CD4-positive, alpha-beta T cell (primary cell): ENCODE measurements around the gene CHST3. TPM values are rescaled to one million over a fixed set of nuclear protein-coding genes. Genes with fewer than 3 reads are reported as not detected.

Experiments used
- ATAC-seq: fragments of 200-7000 bp; cut with Tn5 transposase; one replicate; pipeline ENCODE4 v1.10.0; 2022; ENCODE audit warnings: mild to moderate bottlenecking; ENCODE audit not compliant: poor library complexity
- CTCF ChIA-PET: fragments of 350-600 bp; sonication (Branson Sonifier 250); formaldehyde crosslinking; loops from one replicate; lab custom pipeline; 2021; ENCODE audit warnings: antibody characterized with exemption, inconsistent platforms; lab: Charles Lee
- POLR2A ChIA-PET: fragments of 350-600 bp; sonication (Branson Sonifier 250); formaldehyde crosslinking; loops from one replicate; lab custom pipeline; 2021; ENCODE audit warnings: antibody characterized with exemption, inconsistent platforms; lab: Charles Lee
- DNase-seq, 14 experiments: peaks; one replicate each; pipeline ENCODE4 v3.0.0-alpha.2; 2013 to 2020; ENCODE audit warnings: mixed read lengths in 2 of 14
- H3K27ac ChIP-seq, 2 donors: one replicate each; pipeline versions ENCODE4 v1.5.1 to v1.7.0; 2013; ENCODE audit warnings: low read length in 2 of 2, low read depth in 1 of 2, mild to moderate bottlenecking in 1 of 2
- H3K27me3 ChIP-seq, 2 experiments: 1 replicate in 1 of 2; 2 replicates in 1 of 2; pipeline versions ENCODE4 v1.6.1 to v1.7.0; 2013; ENCODE audit warnings: low read length in 2 of 2, control low read depth in 1 of 2, mild to moderate bottlenecking in 1 of 2, moderate library complexity in 1 of 2; ENCODE audit not compliant: insufficient read depth in 2 of 2, control insufficient read depth in 1 of 2
- H3K36me3 ChIP-seq: one replicate; pipeline ENCODE4 v1.6.1; 2013; ENCODE audit warnings: low read length, control low read depth; ENCODE audit not compliant: insufficient read depth
- H3K4me1 ChIP-seq: one replicate; pipeline ENCODE4 v1.6.1; 2013; ENCODE audit warnings: low read length, control low read depth; ENCODE audit not compliant: insufficient read depth
- H3K4me3 ChIP-seq: one replicate; pipeline ENCODE4 v1.5.1; 2013; ENCODE audit warnings: mild to moderate bottlenecking, low read length, moderate library complexity
- H3K9me3 ChIP-seq, 2 experiments: 1 replicate in 1 of 2; 2 replicates in 1 of 2; pipeline versions ENCODE4 v1.6.1 to v1.7.0; 2013; ENCODE audit warnings: low read length in 2 of 2, mild to moderate bottlenecking in 2 of 2, control low read depth in 1 of 2, moderate library complexity in 1 of 2; ENCODE audit not compliant: control insufficient read depth in 1 of 2, insufficient read depth in 1 of 2
- H3K27ac Mint-ChIP-seq: one replicate; pipeline ENCODE4 v1.8.0; 2020; ENCODE audit warnings: mixed read lengths
- H3K27me3 Mint-ChIP-seq: one replicate; pipeline ENCODE4 v1.8.0; 2021; ENCODE audit warnings: mixed read lengths
- H3K36me3 Mint-ChIP-seq: one replicate; pipeline ENCODE4 v1.8.0; 2021; ENCODE audit warnings: low read depth, mixed read lengths
- H3K4me1 Mint-ChIP-seq: one replicate; pipeline ENCODE4 v1.8.0; 2021; ENCODE audit warnings: low read depth, mixed read lengths
- H3K4me3 Mint-ChIP-seq: one replicate; pipeline ENCODE4 v1.8.0; 2020; ENCODE audit warnings: mild to moderate bottlenecking, mixed read lengths
- H3K9me3 Mint-ChIP-seq: one replicate; pipeline ENCODE4 v1.8.0; 2020; ENCODE audit warnings: mixed read lengths
- intact Hi-C, 2 experiments: fragments of 100-400 bp; cut with DNase I in 1 of 2; cut with micrococcal nuclease in 1 of 2; formaldehyde crosslinking; loops; one replicate each; pipeline versions ENCODE4 v1.15.1 to v1.9.0; 2023 to 2025; cut with DNase I, micrococcal nuclease
- total RNA-seq, 174 experiments: library from RNA in 2 of 174; stranded (reverse) in 2 of 174; gene quantifications; one replicate each; pipeline ENCODE4 v1.2.3 and lab custom pipeline; 2021 to 2026
- TF ChIP-seq, protein P1 (sequence below): fragments of 200-600 bp; IDR thresholded peaks from one replicate; pipeline ENCODE4 v1.8.0; 2022; ENCODE audit warnings: antibody characterized with exemption, mild to moderate bottlenecking

The CHST3 gene
- total RNA-seq, 2 experiments from 2014 or later = not detected

DNA sequence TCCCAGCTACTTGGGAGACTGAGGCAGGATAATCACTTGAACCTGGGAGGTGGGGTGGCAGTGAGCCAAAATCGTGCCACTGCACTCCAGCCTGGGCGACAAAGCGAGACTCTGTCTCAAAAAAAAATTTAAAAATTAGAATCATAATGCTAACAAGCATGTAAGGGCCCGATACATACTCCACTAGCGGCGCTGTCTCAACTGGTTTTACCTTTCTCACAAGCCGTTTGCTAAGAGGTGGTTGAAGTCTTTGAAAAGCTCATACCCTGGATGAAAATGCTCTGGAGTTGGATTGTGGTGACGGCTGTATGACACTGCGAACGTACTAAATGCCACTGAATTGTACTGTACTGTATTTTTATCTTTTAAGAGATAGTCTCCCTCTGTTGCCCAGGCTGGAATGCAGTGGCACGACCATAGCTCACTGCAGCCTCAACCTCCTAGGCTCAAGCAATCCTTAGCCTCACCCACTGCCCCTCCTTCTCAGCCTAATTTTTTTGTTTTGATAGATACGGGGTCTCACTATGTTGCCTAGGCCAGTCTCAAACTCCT is 94.2 kb downstream of the CHST3 start:
- Histone ChIP-seq H3K9me3 (no peaks in the 10 kb centered on the region), H3K36me3 (peaks cover 18% of the 10 kb centered on the region), H3K27ac (no peak overlapping the region), H3K4me3 (no peak overlapping the region), H3K4me1 (peaks cover 10% of the 10 kb centered on the region), H3K27me3 (no peaks in the 10 kb centered on the region)
- ATAC-seq = peak; percentile 1
- Mint-ChIP-seq H3K9me3 (no peaks in the 10 kb centered on the region), H3K27me3 (peaks cover 25% of the 10 kb centered on the region), H3K4me1 (peaks cover 44% of the 10 kb centered on the region), H3K4me3 (peak overlapping the region; percentile 79), H3K27ac (peak overlapping the region; percentile 95), H3K36me3 (peaks cover 50% of the 10 kb centered on the region)
- CTCF ChIA-PET = interaction anchor here (3.7 kb wide), 1 partner anchor 10 kb away, joined by 24 read pairs; no protein-coding TSS in a partner anchor
- TF ChIP-seq, protein P1, sequence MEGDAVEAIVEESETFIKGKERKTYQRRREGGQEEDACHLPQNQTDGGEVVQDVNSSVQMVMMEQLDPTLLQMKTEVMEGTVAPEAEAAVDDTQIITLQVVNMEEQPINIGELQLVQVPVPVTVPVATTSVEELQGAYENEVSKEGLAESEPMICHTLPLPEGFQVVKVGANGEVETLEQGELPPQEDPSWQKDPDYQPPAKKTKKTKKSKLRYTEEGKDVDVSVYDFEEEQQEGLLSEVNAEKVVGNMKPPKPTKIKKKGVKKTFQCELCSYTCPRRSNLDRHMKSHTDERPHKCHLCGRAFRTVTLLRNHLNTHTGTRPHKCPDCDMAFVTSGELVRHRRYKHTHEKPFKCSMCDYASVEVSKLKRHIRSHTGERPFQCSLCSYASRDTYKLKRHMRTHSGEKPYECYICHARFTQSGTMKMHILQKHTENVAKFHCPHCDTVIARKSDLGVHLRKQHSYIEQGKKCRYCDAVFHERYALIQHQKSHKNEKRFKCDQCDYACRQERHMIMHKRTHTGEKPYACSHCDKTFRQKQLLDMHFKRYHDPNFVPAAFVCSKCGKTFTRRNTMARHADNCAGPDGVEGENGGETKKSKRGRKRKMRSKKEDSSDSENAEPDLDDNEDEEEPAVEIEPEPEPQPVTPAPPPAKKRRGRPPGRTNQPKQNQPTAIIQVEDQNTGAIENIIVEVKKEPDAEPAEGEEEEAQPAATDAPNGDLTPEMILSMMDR = no peak
- intact Hi-C loops = no loop called here
- DNase-seq = no peak
- POLR2A ChIA-PET = interaction anchor here (1.0 to 7.3 kb wide), 5 partner anchors 10 to 31 kb away, joined by 3 to 43 read pairs (median 8); partner anchors contain the start of gene SPOCK2

DNA sequence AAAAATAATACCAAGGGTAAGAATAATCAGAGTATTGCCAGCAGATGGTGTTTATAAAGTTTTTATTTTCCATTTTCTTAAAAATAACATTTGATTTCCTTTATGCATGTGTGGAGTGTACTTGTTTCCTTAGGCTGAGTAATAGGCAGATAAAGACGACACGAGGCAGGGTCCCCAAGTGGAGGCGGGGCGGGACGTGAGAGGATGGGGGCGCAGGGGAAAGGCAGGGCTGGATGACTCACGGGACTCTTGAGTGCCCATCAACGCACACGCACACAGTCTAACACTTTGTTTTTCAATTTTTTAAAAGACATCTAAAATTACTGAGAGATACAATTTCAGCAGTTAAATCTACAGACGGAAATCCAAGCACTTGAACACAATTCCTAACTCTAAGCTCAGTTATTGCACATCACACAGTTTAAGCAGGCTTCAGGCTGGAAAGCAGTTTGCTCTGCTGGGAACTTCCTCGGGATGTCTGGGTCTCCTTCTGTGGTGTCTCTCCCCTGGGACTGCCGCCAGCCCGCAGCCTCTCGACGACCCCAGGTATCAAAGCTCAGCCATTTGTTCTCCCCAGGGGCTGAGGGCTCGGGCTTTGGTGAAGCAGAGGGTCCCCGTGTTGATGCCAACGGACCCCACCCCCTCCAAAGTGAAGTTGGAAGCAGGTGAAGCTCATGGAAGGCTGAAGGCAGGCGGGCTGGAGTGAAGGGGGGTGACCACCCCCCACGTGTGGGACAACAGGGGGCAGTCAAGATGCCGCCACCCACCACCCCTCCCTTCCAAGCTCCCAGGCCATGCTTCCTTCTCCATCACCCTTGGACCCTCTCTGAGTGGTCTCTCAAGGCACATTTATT is 95.0 kb downstream of the CHST3 start:
- H3K36me3 ChIP-seq = peaks cover 26% of the 10 kb centered on the region
- ATAC-seq = peak; percentile 19
- Mint-ChIP-seq H3K36me3 (peaks cover 58% of the 10 kb centered on the region), H3K27me3 (peaks cover 25% of the 10 kb centered on the region), H3K27ac (peak overlapping the region; percentile 95), H3K4me3 (peak overlapping the region; percentile 79), H3K4me1 (peaks cover 44% of the 10 kb centered on the region), H3K9me3 (no peaks in the 10 kb centered on the region)
- H3K27ac ChIP-seq = no peak overlapping the region
- intact Hi-C loops = no loop called here
- no peaks in the 10 kb centered on the region for H3K27me3 ChIP-seq
- no peaks in the 10 kb centered on the region for H3K9me3 ChIP-seq
- H3K4me1 ChIP-seq = peaks cover 10% of the 10 kb centered on the region
- ChIA-PET CTCF (interaction anchor here (3.7 kb wide), 1 partner anchor 10 kb away, joined by 24 read pairs; no protein-coding TSS in a partner anchor), POLR2A (interaction anchor here (0.6 to 7.3 kb wide), 10 partner anchors 9 to 280 kb away, joined by 3 to 43 read pairs (median 6); partner anchors contain the start of genes ANAPC16, ASCC1 and SPOCK2)
- TF ChIP-seq, protein P1 = no peak
- DNase-seq = peak in 5 of 14 experiments; percentile 32 to 59 (median 47)
- no peak overlapping the region for H3K4me3 ChIP-seq
